Neutrophil (primary cell): ENCODE measurements around the gene EHBP1.
"Not testable (repeated sequence)": the region's sequence is repeated elsewhere in the genome, so short reads cannot be mapped to it uniquely, and the experiment has no call there.

Source experiments
- H3K27ac ChIP-seq: fragments of 200-600 bp; sonication (generic); 2 replicates; pipeline ENCODE4 v1.5.1; 2016; ENCODE audit warnings: mild to moderate bottlenecking, moderate library complexity
- H3K27me3 ChIP-seq: fragments of 200-600 bp; sonication (generic); 2 replicates; pipeline ENCODE4 v1.6.0; 2016; ENCODE audit warnings: mild to moderate bottlenecking
- H3K36me3 ChIP-seq: fragments of 200-600 bp; sonication (generic); 2 replicates; pipeline ENCODE4 v1.5.1; 2017
- H3K4me1 ChIP-seq, 2 experiments: fragments of 200-600 bp in 1 of 2; sonication (generic) in 1 of 2; 1 replicate in 1 of 2; 2 replicates in 1 of 2; pipeline versions ENCODE4 v1.5.1 to v1.6.1; 2013 to 2016; ENCODE audit warnings: low read depth in 1 of 2, low read length in 1 of 2, mild to moderate bottlenecking in 1 of 2, moderate library complexity in 1 of 2; ENCODE audit not compliant: control insufficient read depth in 1 of 2, insufficient read depth in 1 of 2
- H3K4me3 ChIP-seq, 2 experiments: fragments of 200-600 bp in 1 of 2; sonication (generic) in 1 of 2; 1 replicate in 1 of 2; 2 replicates in 1 of 2; pipeline ENCODE4 v1.5.1; 2013 to 2016; ENCODE audit warnings: low read depth in 1 of 2, low read length in 1 of 2, mild to moderate bottlenecking in 1 of 2, moderate library complexity in 1 of 2
- H3K9me3 ChIP-seq: fragments of 200-600 bp; sonication (generic); 2 replicates; pipeline ENCODE4 v1.5.1; 2016
- CTCF ChIP-seq: fragments of 200-600 bp; sonication (generic); IDR thresholded peaks from 2 replicates; pipeline ENCODE4 v1.5.1; 2016; ENCODE audit warnings: antibody characterized with exemption

The EHBP1 gene

GRCh38 chr2:63008838-63009237 is 303.3 kb downstream of the EHBP1 start:
- Histone ChIP-seq H3K36me3 (no peaks in the 10 kb centered on the region), H3K27ac (no peak overlapping the region), H3K4me3 (no peak overlapping the region), H3K4me1 (no peaks in the 10 kb centered on the region), H3K27me3 (no peaks in the 10 kb centered on the region), H3K9me3 (no peaks in the 10 kb centered on the region)
- TF ChIP-seq CTCF = no peak

DNA sequence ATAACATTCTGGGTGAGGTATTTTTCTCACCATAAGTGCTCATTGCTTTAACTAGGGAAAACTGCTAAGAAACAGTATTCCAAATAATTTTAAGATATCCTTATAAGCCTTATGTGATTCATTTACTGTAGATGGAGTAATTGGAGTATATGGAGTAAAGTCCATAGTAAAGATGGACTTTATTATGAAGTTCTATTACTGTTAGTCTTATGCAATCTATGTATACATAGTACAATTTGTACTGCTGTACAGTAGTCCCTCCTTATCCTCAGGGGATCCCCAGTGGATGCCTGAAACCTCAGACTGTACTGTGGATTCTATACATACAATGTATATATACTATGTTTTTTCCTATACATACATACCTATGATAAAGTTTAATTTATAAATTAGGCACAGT is 304.0 kb downstream of the EHBP1 start:
- H3K4me3 ChIP-seq = no peak overlapping the region
- H3K27me3 ChIP-seq = no peaks in the 10 kb centered on the region
- no peaks in the 10 kb centered on the region for H3K4me1 ChIP-seq
- H3K27ac ChIP-seq = no peak overlapping the region
- no peaks in the 10 kb centered on the region for H3K9me3 ChIP-seq
- TF ChIP-seq CTCF = no peak
- no peaks in the 10 kb centered on the region for H3K36me3 ChIP-seq

DNA sequence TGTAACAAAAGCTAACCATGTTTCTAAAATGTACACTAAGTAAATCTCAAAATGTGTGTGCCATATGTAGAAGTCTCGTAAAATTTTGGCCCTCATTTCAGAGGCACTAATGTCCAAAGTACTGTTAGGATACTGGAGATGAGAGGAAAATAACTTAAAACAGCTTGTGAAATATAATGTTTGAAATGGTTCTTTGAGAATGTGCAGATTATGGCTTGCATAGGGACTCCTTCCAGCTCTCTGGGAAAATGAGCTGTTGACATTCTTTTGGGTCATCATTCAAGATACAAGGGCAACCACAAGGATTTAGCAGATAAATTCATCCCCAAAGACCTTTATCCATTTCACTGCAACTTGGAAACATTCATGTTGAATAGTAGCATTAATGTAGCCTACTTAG is 307.0 kb downstream of the EHBP1 start:
- no peak for TF ChIP-seq CTCF
- Histone ChIP-seq H3K27me3 (no peaks in the 10 kb centered on the region), H3K27ac (no peak overlapping the region)

GRCh38 chr2:63013438-63013837 is 307.9 kb downstream of the EHBP1 start:
- Histone ChIP-seq H3K9me3 (no peaks in the 10 kb centered on the region), H3K27ac (no peak overlapping the region), H3K4me1 (no peaks in the 10 kb centered on the region), H3K36me3 (no peaks in the 10 kb centered on the region), H3K4me3 (no peak overlapping the region), H3K27me3 (no peaks in the 10 kb centered on the region)
- no peak for TF ChIP-seq CTCF

More for the DNA sequence above, 307.0 kb downstream of the EHBP1 start:
- H3K36me3 ChIP-seq = no peaks in the 10 kb centered on the region
- no peak overlapping the region for H3K4me3 ChIP-seq
- no peaks in the 10 kb centered on the region for H3K9me3 ChIP-seq
- H3K4me1 ChIP-seq = no peaks in the 10 kb centered on the region

DNA sequence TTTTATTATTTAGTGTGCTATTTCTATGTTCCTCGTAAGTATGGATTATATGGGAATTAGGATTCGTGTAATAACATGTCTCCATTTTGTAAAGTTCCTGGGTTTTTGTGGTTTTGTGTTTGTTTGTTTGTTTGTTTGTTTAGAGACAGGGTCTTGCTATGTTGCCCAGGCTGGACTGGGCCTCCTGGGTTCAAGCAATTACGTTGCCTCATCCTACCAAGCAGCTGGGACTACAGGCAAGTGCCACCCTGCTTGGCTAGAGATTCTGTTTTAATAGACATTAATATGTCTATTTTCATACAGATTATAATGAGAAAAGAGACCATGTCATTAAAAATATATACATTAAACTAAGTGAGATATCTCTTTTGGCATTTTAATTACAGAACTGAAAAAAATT is 309.9 kb downstream of the EHBP1 start:
- H3K27ac ChIP-seq = no peak overlapping the region
- no peaks in the 10 kb centered on the region for H3K36me3 ChIP-seq
- no peak overlapping the region for H3K4me3 ChIP-seq
- H3K27me3 ChIP-seq = no peaks in the 10 kb centered on the region
- H3K4me1 ChIP-seq = no peaks in the 10 kb centered on the region
- H3K9me3 ChIP-seq = no peaks in the 10 kb centered on the region
- TF ChIP-seq CTCF = no peak

DNA sequence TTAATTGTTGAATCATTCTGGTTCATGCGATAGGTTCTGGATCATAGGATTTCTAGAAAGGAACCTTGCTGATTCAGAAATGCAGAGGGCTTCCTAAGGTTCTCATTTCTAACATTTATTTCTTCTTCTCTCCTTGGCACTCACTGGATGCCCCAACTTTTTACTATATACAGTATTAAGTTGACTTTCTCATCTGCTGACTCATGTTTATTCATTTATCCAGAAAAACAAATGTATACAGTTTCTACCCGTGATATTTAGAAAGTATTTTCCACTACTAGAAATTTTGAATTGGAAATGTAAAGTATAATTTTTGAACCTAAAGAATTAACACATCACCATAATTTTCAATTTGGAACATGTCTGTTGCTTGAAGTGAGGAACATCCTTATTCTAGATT is 312.9 kb downstream of the EHBP1 start:
- no peaks in the 10 kb centered on the region for H3K9me3 ChIP-seq
- TF ChIP-seq CTCF = no peak
- H3K4me3 ChIP-seq = no peak overlapping the region
- H3K27ac ChIP-seq = no peak overlapping the region
- H3K4me1 ChIP-seq = no peaks in the 10 kb centered on the region
- no peaks in the 10 kb centered on the region for H3K27me3 ChIP-seq
- no peaks in the 10 kb centered on the region for H3K36me3 ChIP-seq

DNA sequence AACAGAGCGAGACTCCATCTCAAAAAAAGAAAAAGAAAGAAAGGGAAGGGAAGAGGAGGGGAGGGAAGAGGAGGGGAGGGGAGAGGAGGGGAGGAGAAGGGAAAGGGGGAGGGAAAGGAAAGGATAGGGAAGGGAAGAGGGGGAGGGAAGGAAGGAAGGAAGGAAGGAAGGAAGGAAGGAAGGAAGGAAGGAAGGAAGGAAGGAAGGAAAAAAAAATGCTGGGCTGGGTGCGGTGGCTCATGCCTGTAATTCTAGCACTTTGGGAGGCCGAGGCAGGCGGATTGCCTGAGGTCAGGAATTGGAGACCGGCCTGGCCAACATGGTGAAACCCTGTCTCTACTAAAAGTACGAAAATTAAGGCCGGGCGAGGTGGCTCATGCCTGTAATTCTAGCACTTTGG is 314.2 kb downstream of the EHBP1 start:
- not testable (repeated sequence) for H3K4me3 ChIP-seq, H3K4me1 ChIP-seq, H3K9me3 ChIP-seq, H3K27me3 ChIP-seq, H3K27ac ChIP-seq, H3K36me3 ChIP-seq
